ENCODE data around the gene DCAF11.

Gene DCAF11

GRCh38 chr14:24145690-24146452 is 31.3 kb downstream of the DCAF11 start:
- DNase-seq (ENCODE audit: low read depth in 2 of 2), result peak in 1 of 2 donors; percentile 31
- H3K4me3 ChIP-seq (replicated peaks in 1 of 2; ENCODE audit: low read depth in 2 of 2, low read length in 2 of 2), result peak overlapping the region; percentile 88 to 91
- no peak for TF ChIP-seq CTCF (IDR thresholded peaks at IDR 0.05; ENCODE audit: low read depth, low read length)

DNA sequence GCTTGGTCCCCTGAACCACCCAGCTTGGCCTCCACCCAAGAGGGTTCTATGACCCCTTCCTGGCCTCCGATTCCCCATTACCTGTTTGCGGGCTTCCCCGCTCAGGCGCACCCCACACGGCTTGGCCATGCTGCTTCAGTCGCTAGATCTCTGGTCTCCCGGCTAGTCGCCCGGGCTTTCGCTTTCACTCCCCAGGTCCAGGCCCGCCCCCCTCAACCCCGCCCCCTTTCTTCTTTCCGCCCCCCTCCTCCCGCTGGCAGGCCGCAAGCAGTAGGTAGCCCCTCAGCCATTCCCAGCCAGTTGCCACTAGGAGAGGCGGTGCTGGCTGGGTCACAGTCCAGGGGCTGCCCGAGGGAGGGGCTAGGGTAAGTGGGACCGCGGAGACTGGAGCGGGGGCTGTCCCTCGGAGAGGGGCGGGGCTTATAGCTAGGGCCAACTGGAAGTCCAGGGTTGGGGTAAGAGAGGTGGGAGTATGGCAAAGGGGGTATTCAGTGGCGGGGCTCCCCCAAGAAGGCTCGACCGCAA is 31.9 kb downstream of the DCAF11 start, which contains the start of gene PSME2:
Gene PSME2 (minus strand): TSS at position 158 of the 525 bp plus-strand sequence. CDS start 29 bp downstream, at position 129.
- peak within 1 kb of the TSS; percentile 88 to 91 for H3K4me3 ChIP-seq (replicated peaks in 1 of 2; ENCODE audit: low read depth in 2 of 2, low read length in 2 of 2)
- TF ChIP-seq CTCF (IDR thresholded peaks at IDR 0.05; ENCODE audit: low read depth, low read length), result no peak
- DNase-seq (ENCODE audit: low read depth in 2 of 2), result peak; percentile 95 to 99

- peak; percentile 98 to 99 for DNase-seq (ENCODE audit: low read depth in 2 of 2)
- peak within 1 kb of the TSS; percentile 88 to 91 for H3K4me3 ChIP-seq (replicated peaks in 1 of 2; ENCODE audit: low read depth in 2 of 2, low read length in 2 of 2)
- no peak for TF ChIP-seq CTCF (IDR thresholded peaks at IDR 0.05; ENCODE audit: low read depth, low read length)
Measured at GRCh38 chr14:24146978-24147760, 32.6 kb downstream of the DCAF11 start, which contains the start of gene RNF31. Gene RNF31, plus strand, starts transcription at chr14:24147498. Its CDS starts 201 bp downstream, at chr14:24147699.

GRCh38 chr14:24147761-24148428 is 33.3 kb downstream of the DCAF11 start:
- no peak for TF ChIP-seq CTCF (IDR thresholded peaks at IDR 0.05; ENCODE audit: low read depth, low read length)
- H3K4me3 ChIP-seq (replicated peaks in 1 of 2; ENCODE audit: low read depth in 2 of 2, low read length in 2 of 2), result peak overlapping the region; percentile 88 to 91
- DNase-seq (ENCODE audit: low read depth in 2 of 2), result no peak

DNA sequence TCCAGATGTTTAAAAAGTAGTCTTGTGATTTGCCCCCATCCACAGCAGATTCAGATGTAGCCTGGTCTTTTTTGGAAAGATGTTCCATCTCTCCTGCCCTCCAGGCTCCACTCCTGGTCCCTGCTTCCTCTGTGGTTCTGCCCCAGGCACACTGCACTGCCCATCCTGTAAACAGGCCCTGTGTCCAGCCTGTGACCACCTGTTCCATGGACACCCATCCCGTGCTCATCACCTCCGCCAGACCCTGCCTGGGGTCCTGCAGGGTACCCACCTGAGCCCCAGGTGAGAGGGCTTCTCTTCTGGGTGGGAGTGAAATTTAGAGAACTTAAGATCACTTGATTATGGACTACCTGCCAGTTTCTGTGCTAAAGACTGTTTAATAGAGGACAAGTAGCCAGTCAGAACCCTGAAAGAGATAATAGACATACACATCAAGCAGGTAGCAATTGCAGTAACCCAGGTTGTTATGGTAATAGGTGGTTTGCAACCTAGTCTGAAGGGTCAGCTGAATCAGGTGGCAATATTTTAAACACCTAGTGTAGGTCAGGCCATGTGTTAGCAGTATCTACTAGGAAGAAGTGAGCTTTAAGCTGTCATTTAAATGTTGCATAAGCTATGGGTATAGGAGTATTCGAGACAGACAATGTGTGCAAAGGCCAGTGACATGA is 34.9 kb downstream of the DCAF11 start:
- no peak for DNase-seq (ENCODE audit: low read depth in 2 of 2)
- H3K4me3 ChIP-seq (replicated peaks in 1 of 2; ENCODE audit: low read depth in 2 of 2, low read length in 2 of 2), result no peak overlapping the region
- no peak for TF ChIP-seq CTCF (IDR thresholded peaks at IDR 0.05; ENCODE audit: low read depth, low read length)

- H3K4me3 ChIP-seq (replicated peaks in 1 of 2; ENCODE audit: low read depth in 2 of 2, low read length in 2 of 2), result no peak overlapping the region
- no peak for DNase-seq (ENCODE audit: low read depth in 2 of 2)
- TF ChIP-seq CTCF (IDR thresholded peaks at IDR 0.05; ENCODE audit: low read depth, low read length), result no peak
Measured at GRCh38 chr14:24150061-24150460, 35.5 kb downstream of the DCAF11 start.

All from cardiac fibroblast (primary cell).